Upper lobe of left lung (tissue), 4 donors: ENCODE measurements around the gene LPAR5.

ENCODE experiments used
- CTCF ChIP-seq, 6 experiments: fragments of 450-650 bp in 4 of 6; fragments of 200-600 bp in 2 of 6; sonication (generic) in 2 of 6; IDR thresholded peaks; one replicate each; pipeline ENCODE4 v1.5.1; 2016 to 2019; ENCODE audit warnings: antibody characterized with exemption in 6 of 6
- POLR2AphosphoS5 ChIP-seq, 2 donors: sonication (generic); formaldehyde crosslinking; IDR thresholded peaks; one replicate each; pipeline ENCODE4 v1.5.1; 2017; ENCODE audit warnings: antibody characterized with exemption in 2 of 2

- TF ChIP-seq CTCF (IDR thresholded peaks at IDR 0.05) (no peak), POLR2AphosphoS5 (IDR thresholded peaks at IDR 0.05) (no peak)
Measured at GRCh38 chr12:6667559-6668210, 31.9 kb upstream of the LPAR5 start.
